Prostate gland (tissue), 2 donors: Measurements from ENCODE around the gene BIK.
A peak's percentile ranks its signal among the peaks of the same experiment; 100 is the strongest.

ENCODE experiments used
- POLR2A ChIP-seq: fragments of 450-650 bp; IDR thresholded peaks from one replicate; pipeline ENCODE4 v1.6.1; 2016; ENCODE audit warnings: antibody characterized with exemption, mild to moderate bottlenecking
- TF ChIP-seq, protein P1 (sequence below), 4 experiments: fragments of 200-600 bp in 2 of 4; fragments of 450-650 bp in 2 of 4; sonication (generic) in 2 of 4; IDR thresholded peaks; 1 replicate in 3 of 4; 2 replicates in 1 of 4; pipeline ENCODE4 v1.5.1; 2016 to 2019; ENCODE audit warnings: antibody characterized with exemption in 4 of 4, mild to moderate bottlenecking in 2 of 4, moderate library complexity in 2 of 4

- TF ChIP-seq, protein P1, sequence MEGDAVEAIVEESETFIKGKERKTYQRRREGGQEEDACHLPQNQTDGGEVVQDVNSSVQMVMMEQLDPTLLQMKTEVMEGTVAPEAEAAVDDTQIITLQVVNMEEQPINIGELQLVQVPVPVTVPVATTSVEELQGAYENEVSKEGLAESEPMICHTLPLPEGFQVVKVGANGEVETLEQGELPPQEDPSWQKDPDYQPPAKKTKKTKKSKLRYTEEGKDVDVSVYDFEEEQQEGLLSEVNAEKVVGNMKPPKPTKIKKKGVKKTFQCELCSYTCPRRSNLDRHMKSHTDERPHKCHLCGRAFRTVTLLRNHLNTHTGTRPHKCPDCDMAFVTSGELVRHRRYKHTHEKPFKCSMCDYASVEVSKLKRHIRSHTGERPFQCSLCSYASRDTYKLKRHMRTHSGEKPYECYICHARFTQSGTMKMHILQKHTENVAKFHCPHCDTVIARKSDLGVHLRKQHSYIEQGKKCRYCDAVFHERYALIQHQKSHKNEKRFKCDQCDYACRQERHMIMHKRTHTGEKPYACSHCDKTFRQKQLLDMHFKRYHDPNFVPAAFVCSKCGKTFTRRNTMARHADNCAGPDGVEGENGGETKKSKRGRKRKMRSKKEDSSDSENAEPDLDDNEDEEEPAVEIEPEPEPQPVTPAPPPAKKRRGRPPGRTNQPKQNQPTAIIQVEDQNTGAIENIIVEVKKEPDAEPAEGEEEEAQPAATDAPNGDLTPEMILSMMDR (IDR thresholded peaks at IDR 0.05): peak in 3 of 4 experiments; percentile 19 to 58 (median 38)
- TF ChIP-seq POLR2A: no peak
Measured at GRCh38 chr22:43090130-43090789, 20.3 kb upstream of the BIK start.
